Stimulated activated naive CD8-positive, alpha-beta T cell treated with anti-CD3 and anti-CD28 coated beads, Interleukin-15, amount 100 ng/mL, for 72 hours (primary cell): ENCODE data around the gene LSM14A.

Experiments
- ATAC-seq: fragments of 150-1000 bp; cut with Tn5 transposase; 2 replicates; pipeline ENCODE4 v1.10.0; 2021; ENCODE audit warnings: mild to moderate bottlenecking, moderate library complexity
- DNase-seq, 2 donors: peaks; one replicate each; pipeline ENCODE4 v3.0.0; 2021 to 2022
- H3K27ac Mint-ChIP-seq, 2 donors: one replicate each; pipeline ENCODE4 v1.8.0; 2022; ENCODE audit warnings: mild to moderate bottlenecking in 2 of 2, mixed read lengths in 2 of 2, moderate library complexity in 2 of 2
- H3K27me3 Mint-ChIP-seq: one replicate; pipeline ENCODE4 v1.8.0; 2022; ENCODE audit warnings: mixed read lengths
- H3K4me1 Mint-ChIP-seq: one replicate; pipeline ENCODE4 v1.8.0; 2022; ENCODE audit warnings: mild to moderate bottlenecking, mixed read lengths
- H3K4me3 Mint-ChIP-seq, 2 donors: one replicate each; pipeline ENCODE4 v1.8.0; 2022; ENCODE audit warnings: mild to moderate bottlenecking in 2 of 2, mixed read lengths in 2 of 2, moderate library complexity in 1 of 2
- H3K9me3 Mint-ChIP-seq, 2 donors: one replicate each; pipeline ENCODE4 v1.8.0; 2022; ENCODE audit warnings: mixed read lengths in 2 of 2

LSM14A gene

DNA sequence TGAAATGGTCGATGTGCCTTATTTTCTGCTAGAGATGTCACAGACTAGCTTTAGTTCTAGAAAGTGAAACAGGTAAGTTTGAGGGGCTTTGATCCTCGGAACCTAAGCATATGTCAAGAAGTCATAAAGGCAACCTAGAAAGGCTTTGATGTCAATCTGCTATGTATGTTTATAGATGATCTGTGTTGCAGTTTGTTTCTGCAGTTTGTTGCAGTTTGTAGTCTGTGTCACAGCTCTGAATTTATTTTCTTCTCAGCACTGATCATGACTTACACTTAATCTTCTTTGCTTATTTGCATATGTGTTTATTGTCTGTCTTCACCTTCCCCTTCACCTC, 5.9 kb downstream of the LSM14A start:
- H3K27ac Mint-ChIP-seq, result no peak overlapping the region
- ATAC-seq (peak; percentile 50), DNase-seq (no peak)
- no peaks in the 10 kb centered on the region for H3K9me3 Mint-ChIP-seq
- no peaks in the 10 kb centered on the region for H3K27me3 Mint-ChIP-seq
- H3K4me1 Mint-ChIP-seq, result peaks cover 90% of the 10 kb centered on the region
- peak overlapping the region; percentile 20 to 26 for H3K4me3 Mint-ChIP-seq

DNA sequence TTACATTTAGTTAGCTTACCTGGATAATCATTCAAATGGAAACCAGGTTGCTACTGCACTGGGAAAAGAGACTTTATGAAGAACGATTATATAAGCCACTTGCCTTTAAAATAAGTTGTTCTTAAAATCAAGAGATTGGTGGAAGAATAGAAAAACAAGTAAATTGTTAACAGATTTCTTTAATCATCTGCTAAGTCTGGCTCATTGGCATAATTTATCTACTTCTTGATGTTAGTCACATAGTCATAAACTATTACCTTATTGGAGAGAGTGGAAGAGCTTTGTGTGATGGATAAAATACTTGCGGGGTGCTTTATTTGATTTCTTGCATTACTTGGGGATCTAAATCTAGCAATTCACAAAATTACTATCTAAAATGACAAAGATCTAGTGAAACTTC, 6.8 kb downstream of the LSM14A start:
- no peak overlapping the region for H3K27ac Mint-ChIP-seq
- H3K27me3 Mint-ChIP-seq, result no peaks in the 10 kb centered on the region
- H3K4me1 Mint-ChIP-seq, result peaks cover 82% of the 10 kb centered on the region
- peak overlapping the region in 1 of 2 donors; percentile 18 for H3K4me3 Mint-ChIP-seq
- DNase-seq (no peak), ATAC-seq (no peak)
- no peaks in the 10 kb centered on the region for H3K9me3 Mint-ChIP-seq

DNA sequence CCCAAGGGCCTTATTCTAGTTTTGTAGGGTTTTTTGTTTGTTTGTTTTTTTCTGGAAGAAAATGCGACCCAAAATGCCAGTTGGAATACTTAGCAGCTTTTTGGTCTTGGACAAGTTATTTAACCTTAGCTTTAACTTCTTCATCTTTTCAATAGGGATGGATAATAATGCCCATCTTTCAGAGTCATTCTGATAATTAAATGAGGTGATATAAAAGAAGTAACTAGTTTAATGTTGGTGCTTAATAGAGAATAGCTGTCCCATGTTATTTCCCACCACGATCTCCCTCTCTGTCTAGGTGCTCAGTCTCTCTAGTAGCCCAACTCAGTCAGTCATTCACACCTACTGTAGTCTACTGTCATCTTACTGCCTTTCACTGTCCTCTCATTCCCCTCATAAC, 8.0 kb downstream of the LSM14A start:
- DNase-seq (no peak), ATAC-seq (no peak)
- H3K27ac Mint-ChIP-seq, result no peak overlapping the region
- peaks cover 84% of the 10 kb centered on the region for H3K4me1 Mint-ChIP-seq
- H3K9me3 Mint-ChIP-seq, result no peaks in the 10 kb centered on the region
- no peaks in the 10 kb centered on the region for H3K27me3 Mint-ChIP-seq
- no peak overlapping the region for H3K4me3 Mint-ChIP-seq

DNA sequence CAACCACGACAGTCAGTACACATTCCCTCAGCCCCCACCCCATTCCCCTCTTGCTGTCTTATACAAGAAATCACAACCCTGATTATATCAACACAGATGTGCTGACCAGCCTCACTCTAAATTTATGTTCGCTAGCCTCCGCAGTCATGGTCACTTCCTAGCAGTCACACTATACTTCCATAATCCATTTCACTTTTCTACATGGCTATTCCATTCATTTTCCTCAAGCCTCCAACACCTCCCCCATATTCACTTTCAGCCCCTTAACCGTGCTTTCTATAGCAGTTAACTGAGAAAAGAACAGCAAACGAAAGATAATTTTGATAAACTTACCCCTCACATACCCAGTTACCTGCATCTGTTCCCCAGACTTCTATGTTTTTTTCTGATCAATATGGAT, 8.4 kb downstream of the LSM14A start:
- no peaks in the 10 kb centered on the region for H3K27me3 Mint-ChIP-seq
- no peak for DNase-seq
- ATAC-seq, result no peak
- no peaks in the 10 kb centered on the region for H3K9me3 Mint-ChIP-seq
- no peak overlapping the region for H3K27ac Mint-ChIP-seq
- no peak overlapping the region for H3K4me3 Mint-ChIP-seq
- peaks cover 84% of the 10 kb centered on the region for H3K4me1 Mint-ChIP-seq

DNA sequence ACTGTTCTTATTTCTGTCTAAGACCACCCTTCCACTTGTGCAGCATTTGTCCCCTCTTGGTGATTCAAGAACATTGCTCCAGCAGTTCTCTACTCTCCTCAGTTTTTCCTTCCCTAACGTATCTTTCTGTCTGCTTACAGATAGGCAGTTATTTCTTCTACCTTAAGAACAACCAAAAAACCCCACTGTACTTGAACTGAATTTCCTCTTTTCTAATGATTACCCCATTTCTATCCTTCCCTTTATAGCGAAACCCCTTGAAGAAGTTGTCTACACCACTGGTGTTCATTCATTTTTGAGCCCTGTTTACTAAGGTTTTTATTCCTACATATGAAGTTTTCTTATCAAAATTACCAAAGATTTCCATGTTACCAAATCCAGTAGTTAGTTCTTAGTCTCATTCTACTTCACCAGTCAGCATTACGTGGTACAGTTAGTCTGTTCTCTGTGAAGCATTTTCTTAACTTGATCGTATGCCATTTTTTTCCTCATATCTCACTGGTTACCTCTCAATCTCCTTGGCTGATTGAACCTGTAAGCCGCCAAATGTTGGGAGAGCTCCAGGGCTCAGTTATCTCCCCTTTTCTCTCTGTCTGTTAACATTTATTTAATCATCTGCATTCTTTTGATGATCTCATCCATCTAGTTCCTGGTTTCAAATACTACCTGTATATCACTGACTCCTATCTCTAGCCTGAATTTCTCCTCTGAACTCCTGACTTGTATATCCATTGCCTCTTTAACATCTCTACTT, 9.0 kb downstream of the LSM14A start:
- no peak overlapping the region for H3K27ac Mint-ChIP-seq
- DNase-seq (no peak), ATAC-seq (no peak)

DNA sequence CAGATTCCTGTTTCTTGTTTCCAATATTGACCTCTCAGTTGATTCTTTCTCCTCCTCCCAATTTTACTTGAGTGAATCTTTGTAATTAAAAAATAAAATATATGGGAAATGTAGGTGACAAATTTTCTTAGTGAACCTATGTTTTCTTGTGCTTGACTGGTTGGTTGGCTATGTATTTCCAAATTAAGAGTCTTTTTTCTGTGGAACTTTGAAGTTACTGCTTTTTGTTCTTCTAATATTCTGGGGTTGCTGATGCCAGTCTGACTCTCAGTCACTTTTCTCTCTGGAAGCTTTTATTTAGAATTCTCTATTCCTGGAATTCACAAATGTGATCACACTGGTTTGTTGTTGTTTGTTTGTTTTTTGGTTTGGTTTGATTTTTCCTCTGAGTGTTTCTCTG, 9.8 kb downstream of the LSM14A start:
- H3K27ac Mint-ChIP-seq, result no peak overlapping the region

More for the DNA sequence above, 9.0 kb downstream of the LSM14A start:
- Mint-ChIP-seq H3K27me3 (no peaks in the 10 kb centered on the region), H3K4me3 (no peak overlapping the region), H3K9me3 (no peaks in the 10 kb centered on the region), H3K4me1 (peaks cover 84% of the 10 kb centered on the region)

DNA sequence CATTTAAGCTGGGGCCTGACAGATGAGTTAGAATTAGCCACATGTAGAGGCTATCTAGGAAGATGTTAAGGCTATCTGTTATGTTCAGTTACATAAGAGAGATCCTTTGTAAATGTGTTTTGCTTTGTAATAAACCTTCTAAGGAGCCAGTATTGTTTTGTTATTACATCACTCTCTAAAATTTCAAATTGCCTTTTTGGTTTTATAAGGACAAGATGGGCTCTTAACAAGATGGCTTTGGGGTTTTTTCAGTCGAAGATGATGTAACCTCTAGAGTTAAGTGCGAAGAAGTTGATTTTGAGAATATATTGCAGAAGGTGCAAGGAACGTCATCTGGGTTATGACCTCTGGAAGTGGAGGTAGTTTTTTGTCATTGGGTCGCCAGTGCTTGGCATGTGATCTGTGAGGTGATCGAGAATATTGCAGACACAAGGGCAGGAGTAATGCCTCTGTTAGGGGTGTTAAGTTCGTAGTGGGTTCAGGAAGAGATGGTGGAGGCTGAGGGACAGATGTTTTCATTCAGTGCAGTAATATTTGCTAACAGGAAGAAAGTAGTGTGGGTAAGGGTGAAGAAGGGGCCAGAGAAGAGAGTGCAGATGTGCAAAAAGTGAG, 12.7 kb downstream of the LSM14A start:
- DNase-seq, result no peak

More for the DNA sequence above, 9.8 kb downstream of the LSM14A start:
- H3K9me3 Mint-ChIP-seq, result no peaks in the 10 kb centered on the region
- H3K4me1 Mint-ChIP-seq, result peaks cover 81% of the 10 kb centered on the region
- ATAC-seq (no peak), DNase-seq (no peak)
- no peak overlapping the region for H3K4me3 Mint-ChIP-seq
- no peaks in the 10 kb centered on the region for H3K27me3 Mint-ChIP-seq

DNA sequence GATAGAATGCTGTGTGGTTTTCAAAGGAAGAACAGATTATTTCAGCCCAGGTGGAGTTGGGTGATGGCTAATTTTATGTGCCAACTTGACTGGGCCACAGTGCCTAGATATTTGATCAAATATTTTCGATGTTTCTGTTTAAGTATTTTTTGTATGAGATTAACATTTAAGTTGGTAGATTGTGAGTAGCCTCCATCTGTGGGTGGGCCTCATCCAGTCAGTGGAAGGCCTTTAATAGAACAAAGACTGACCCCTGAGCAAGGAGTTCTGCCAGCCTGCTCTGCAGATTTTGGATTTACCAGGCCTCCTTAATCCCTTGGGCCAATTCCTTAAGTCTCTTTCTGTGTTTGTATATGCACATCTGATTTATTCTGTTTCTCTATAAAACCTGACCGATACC, 13.9 kb downstream of the LSM14A start:
- no peaks in the 10 kb centered on the region for H3K9me3 Mint-ChIP-seq
- ATAC-seq (no peak), DNase-seq (no peak)
- peaks cover 72% of the 10 kb centered on the region for H3K4me1 Mint-ChIP-seq
- H3K4me3 Mint-ChIP-seq, result no peak overlapping the region
- no peaks in the 10 kb centered on the region for H3K27me3 Mint-ChIP-seq
- H3K27ac Mint-ChIP-seq, result peak overlapping the region in 1 of 2 donors; percentile 33

More for the DNA sequence above, 12.7 kb downstream of the LSM14A start:
- H3K27me3 Mint-ChIP-seq, result no peaks in the 10 kb centered on the region
- peaks cover 70% of the 10 kb centered on the region for H3K4me1 Mint-ChIP-seq
- H3K9me3 Mint-ChIP-seq, result no peaks in the 10 kb centered on the region
- H3K27ac Mint-ChIP-seq, result peak overlapping the region; percentile 83 to 91
- peak; percentile 53 for ATAC-seq
- peak overlapping the region; percentile 18 to 62 for H3K4me3 Mint-ChIP-seq

DNA sequence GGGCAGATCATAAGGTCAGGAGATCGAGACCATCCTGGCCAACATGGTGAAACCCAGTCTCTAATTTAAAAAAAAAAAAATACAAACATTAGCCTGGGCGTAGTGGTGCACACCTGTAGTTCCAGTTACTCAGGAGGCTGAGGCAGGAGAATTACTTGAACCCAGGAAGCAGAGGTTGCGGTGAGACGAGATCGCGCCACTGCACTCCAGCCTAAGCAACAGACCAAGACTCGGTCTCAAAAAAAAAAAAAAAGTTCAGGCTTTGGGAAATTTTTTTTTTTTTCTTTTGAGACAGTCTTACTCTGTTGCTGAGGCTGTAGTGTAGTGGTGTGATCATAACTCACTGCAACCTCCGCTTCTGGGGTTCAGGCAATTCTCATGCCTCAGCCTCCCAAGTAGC, 14.7 kb downstream of the LSM14A start:
- peaks cover 72% of the 10 kb centered on the region for H3K4me1 Mint-ChIP-seq
- no peak for DNase-seq
- no peak for ATAC-seq
- H3K4me3 Mint-ChIP-seq, result no peak overlapping the region
- no peak overlapping the region for H3K27ac Mint-ChIP-seq
- no peaks in the 10 kb centered on the region for H3K27me3 Mint-ChIP-seq
- H3K9me3 Mint-ChIP-seq, result no peaks in the 10 kb centered on the region

DNA sequence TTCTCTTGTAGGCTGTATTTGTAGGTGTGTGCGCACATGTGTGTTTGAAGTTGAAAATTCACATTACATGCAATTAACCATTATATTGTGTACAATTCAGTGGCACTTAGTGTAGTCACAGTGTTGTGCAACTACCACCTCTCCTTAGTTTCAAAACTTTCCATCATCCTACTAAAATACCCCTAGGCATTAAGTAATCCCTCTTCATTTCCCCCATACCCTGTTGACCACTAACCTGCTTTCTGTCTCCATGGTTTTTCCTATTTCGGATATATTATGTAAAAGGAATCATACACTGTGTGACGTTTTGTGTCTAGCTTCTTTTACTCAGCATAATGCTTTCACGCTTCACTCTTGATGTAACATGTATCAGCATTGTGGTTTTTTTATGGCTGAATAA, 16.1 kb downstream of the LSM14A start:
- Mint-ChIP-seq H3K27me3 (no peaks in the 10 kb centered on the region), H3K4me3 (no peak overlapping the region), H3K9me3 (no peaks in the 10 kb centered on the region), H3K27ac (no peak overlapping the region), H3K4me1 (peaks cover 64% of the 10 kb centered on the region)
- no peak for ATAC-seq
- DNase-seq, result no peak

DNA sequence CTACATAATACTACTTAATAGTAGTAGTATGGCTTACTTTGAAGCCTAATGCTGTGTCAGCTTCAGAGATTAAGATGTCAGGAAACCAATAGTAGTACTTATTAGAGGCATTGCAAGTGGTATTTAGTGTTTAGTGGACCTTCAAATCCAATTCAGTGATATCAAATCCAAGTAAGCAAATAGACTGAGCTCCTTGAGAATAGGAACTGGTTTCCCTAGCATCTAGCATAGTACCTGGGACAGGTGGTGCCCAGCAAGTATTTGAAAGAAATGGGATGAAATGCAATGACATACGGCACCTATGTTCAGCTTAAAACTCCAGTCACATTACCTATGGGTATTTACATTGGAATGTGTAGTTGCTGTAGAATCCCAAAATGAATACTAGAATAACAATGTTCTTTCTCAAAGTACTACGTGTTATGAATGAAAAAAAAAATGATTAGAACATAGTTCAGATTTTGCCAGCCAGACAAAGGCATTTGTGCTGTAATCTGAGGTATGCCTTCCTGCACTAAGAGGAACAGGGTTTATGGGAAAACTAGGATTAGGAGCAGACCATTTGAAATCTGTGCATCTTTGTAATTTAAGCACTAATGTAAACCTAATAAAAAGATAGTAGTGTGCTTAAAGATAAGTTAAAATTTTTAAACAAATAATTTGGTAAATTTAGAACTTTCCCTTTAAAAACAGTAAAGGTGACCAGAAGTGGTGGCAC, 17.1 kb downstream of the LSM14A start:
- no peaks in the 10 kb centered on the region for H3K27me3 Mint-ChIP-seq
- ATAC-seq, result no peak
- H3K4me1 Mint-ChIP-seq, result peaks cover 73% of the 10 kb centered on the region
- H3K27ac Mint-ChIP-seq, result no peak overlapping the region
- no peak for DNase-seq
- no peak overlapping the region for H3K4me3 Mint-ChIP-seq
- H3K9me3 Mint-ChIP-seq, result no peaks in the 10 kb centered on the region

DNA sequence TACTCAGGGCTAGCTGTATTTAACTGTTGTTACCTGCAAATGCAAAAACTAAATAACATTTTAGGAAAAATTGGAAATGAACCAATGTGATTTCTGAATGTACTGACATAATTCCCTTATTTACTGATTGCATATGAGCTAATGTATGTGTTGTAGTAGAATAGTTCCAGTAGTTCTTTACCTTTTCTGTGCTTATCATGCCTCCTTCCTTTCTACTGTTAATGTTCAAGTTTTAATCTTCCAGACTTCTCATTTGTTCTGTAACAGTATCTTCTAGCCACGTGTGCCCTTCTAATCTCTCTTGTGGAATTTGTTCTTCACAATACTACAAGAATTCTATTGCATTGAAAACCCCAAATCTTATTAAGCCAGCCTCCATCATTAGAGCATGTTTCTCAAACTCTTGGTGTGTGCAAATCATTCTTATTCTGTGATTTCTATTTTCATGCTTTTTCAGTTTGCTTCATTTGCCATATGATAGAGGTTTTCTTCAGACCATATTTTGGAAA, 17.7 kb downstream of the LSM14A start:
- no peak overlapping the region for H3K27ac Mint-ChIP-seq

DNA sequence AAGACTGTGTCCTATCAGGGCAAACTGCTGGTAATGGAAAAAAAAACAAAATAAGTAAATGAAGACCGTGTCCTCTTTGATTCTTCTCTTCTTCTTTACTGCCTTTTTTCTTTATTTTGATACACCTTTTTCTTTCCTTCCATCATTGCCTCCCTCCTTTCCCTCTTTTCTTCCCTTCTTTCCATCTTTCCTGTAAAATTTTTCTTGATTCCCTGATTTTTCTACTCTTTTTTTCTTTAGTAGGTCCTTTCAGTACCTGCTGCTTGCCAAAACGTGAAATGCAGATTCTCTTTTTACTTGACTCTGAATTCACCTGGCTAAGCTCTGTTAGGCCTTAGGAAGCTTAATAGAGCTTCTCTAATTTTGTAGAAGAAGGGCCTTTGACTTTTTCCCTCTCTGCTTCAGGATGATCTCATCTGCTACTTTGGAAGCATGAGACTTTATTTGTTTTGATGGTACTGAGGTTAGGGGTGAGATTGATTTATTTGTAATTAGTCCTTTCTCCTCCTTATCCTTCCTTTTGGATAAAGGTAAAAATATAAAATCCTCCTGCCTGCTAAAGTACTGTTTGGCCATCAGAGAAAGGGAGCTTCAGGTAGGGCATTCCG, 19.2 kb downstream of the LSM14A start:
- Mint-ChIP-seq H3K4me1 (peaks cover 53% of the 10 kb centered on the region), H3K27me3 (no peaks in the 10 kb centered on the region), H3K4me3 (peak overlapping the region in 1 of 2 donors; percentile 14), H3K27ac (peak overlapping the region in 1 of 2 donors; percentile 28), H3K9me3 (no peaks in the 10 kb centered on the region)
- ATAC-seq (no peak), DNase-seq (no peak)

More for the DNA sequence above, 17.7 kb downstream of the LSM14A start:
- DNase-seq (no peak), ATAC-seq (no peak)
- Mint-ChIP-seq H3K4me1 (peaks cover 68% of the 10 kb centered on the region), H3K27me3 (no peaks in the 10 kb centered on the region), H3K4me3 (no peak overlapping the region), H3K9me3 (no peaks in the 10 kb centered on the region)

DNA sequence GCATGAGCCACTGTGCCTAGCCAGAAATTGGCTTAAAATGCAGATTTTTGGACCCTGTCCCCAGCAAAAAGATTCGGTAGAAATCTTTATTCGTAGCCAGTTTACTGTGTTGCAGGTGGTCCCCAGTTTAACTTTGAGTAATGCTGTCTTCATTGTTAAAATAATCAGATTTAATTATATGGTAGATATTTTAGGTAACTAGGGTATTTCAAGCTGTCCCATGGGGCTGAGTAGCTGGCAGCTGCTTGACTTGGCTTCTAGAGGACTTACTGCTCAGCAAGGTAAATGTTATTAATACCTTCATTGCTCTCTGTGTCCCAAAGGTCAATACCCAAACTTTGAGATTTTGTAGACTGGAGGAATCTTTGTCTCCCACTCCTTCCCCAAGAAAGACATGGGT, 21.1 kb downstream of the LSM14A start:
- Mint-ChIP-seq H3K27ac (no peak overlapping the region), H3K4me1 (peaks cover 43% of the 10 kb centered on the region), H3K27me3 (no peaks in the 10 kb centered on the region), H3K4me3 (no peak overlapping the region), H3K9me3 (no peaks in the 10 kb centered on the region)
- ATAC-seq (no peak), DNase-seq (no peak)

DNA sequence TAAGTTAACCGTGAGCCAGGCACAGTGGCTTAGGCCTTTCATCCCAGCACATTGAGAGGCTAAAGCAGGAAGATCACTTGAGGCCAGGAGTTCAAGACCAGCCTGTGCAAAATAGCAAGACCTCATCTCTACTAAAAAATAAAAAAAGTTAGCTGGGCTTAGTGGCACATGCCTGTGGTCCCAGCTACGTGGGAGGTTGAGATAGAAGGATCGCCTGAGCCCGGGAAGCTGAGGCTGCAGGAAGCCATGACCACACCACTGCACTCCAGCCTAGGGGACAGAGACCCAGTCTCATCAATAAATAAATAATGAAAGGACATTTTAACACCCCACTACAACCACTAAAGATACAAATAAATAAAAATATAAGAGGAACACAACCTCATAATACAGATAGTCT, 21.6 kb downstream of the LSM14A start:
- DNase-seq (no peak), ATAC-seq (no peak)
- Mint-ChIP-seq H3K27me3 (no peaks in the 10 kb centered on the region), H3K4me3 (no peak overlapping the region), H3K9me3 (no peaks in the 10 kb centered on the region), H3K27ac (no peak overlapping the region), H3K4me1 (peaks cover 39% of the 10 kb centered on the region)

DNA sequence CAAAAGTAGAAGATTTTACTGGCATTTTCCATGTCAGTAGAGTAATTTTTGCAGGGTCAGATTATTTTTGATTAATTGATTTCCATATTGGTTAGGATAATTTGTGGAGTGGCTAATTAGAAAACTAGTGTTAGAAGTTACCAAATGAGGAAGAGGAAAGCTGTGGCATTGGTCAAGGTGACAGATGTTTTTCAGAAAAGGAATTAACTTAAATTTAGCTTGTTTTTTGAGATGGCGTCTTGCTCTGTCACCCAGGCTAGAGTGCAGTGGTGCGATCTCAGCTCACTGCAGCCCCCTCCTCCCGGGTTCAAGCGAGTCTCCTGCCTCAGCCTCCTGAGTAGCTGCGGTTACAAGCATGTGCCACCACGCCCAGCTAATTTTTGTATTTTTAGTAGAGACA, 28.8 kb downstream of the LSM14A start:
- Mint-ChIP-seq H3K27me3 (no peaks in the 10 kb centered on the region), H3K4me3 (no peak overlapping the region), H3K27ac (no peak overlapping the region), H3K4me1 (no peaks in the 10 kb centered on the region), H3K9me3 (no peaks in the 10 kb centered on the region)
- ATAC-seq (no peak), DNase-seq (no peak)
